SJSA1 (cell line): Measurements from ENCODE around the gene IGF2BP2. TPM values are rescaled to one million over a fixed set of nuclear protein-coding genes. Genes with fewer than 3 reads are reported as not detected.

Experiments used
- DNase-seq, 2 experiments: peaks; one replicate each; pipeline ENCODE4 v3.0.0-alpha.2; 2015 to 2020; ENCODE audit warnings: low spot score in 2 of 2, low read depth in 1 of 2
- H3K27ac ChIP-seq: fragments of 250-450 bp; sonication (Bioruptor Pico); 2 replicates; pipeline ENCODE4 v1.5.1; 2020; ENCODE audit warnings: mild to moderate bottlenecking, moderate library complexity
- H3K27me3 ChIP-seq: fragments of 250-450 bp; sonication (Bioruptor Pico); replicated peaks from 2 replicates; pipeline ENCODE4 v1.5.1; 2020; ENCODE audit warnings: mild to moderate bottlenecking, moderate library complexity
- H3K36me3 ChIP-seq: fragments of 250-450 bp; sonication (Bioruptor Pico); 2 replicates; pipeline ENCODE4 v1.5.1; 2020; ENCODE audit warnings: mild to moderate bottlenecking
- H3K4me1 ChIP-seq: fragments of 250-450 bp; sonication (Bioruptor Pico); replicated peaks from 2 replicates; pipeline ENCODE4 v1.6.1; 2021; ENCODE audit warnings: mild to moderate bottlenecking
- H3K4me3 ChIP-seq: fragments of 250-450 bp; sonication (Bioruptor Pico); 2 replicates; pipeline ENCODE4 v1.5.1; 2020; ENCODE audit warnings: mild to moderate bottlenecking
- H3K9me3 ChIP-seq: fragments of 250-450 bp; sonication (Bioruptor Pico); replicated peaks from 2 replicates; pipeline ENCODE4 v1.5.1; 2020; ENCODE audit warnings: mild to moderate bottlenecking
- total RNA-seq: library from RNA; depleted of rRNA; stranded (reverse); fragments of >200 nt; shearing (Covaris generic); gene quantifications from 2 replicates; pipeline ENCODE4 v1.2.3, GENCODE V29; 2014

The IGF2BP2 gene
- total RNA-seq, 1 experiment from 2014 or later: 96.5 TPM

- peaks cover 76% of the 10 kb centered on the region for H3K4me1 ChIP-seq
- no peaks in the 10 kb centered on the region for H3K9me3 ChIP-seq
- no peak for DNase-seq
- no peak overlapping the region for H3K4me3 ChIP-seq
- no peak overlapping the region; the same call in 1 of the 2 replicates for H3K27ac ChIP-seq
- peaks cover 39% of the 10 kb centered on the region for H3K36me3 ChIP-seq
- no peaks in the 10 kb centered on the region for H3K27me3 ChIP-seq
These were observed 64.8 kb downstream of the IGF2BP2 start for GRCh38 chr3:185760088-185760487.

GRCh38 chr3:185759512-185759911, 65.3 kb downstream of the IGF2BP2 start:
- Histone ChIP-seq H3K4me3 (no peak overlapping the region), H3K27ac (no peak overlapping the region), H3K27me3 (no peaks in the 10 kb centered on the region), H3K9me3 (no peaks in the 10 kb centered on the region), H3K36me3 (peaks cover 45% of the 10 kb centered on the region), H3K4me1 (peaks cover 70% of the 10 kb centered on the region)
- DNase-seq: no peak

DNA sequence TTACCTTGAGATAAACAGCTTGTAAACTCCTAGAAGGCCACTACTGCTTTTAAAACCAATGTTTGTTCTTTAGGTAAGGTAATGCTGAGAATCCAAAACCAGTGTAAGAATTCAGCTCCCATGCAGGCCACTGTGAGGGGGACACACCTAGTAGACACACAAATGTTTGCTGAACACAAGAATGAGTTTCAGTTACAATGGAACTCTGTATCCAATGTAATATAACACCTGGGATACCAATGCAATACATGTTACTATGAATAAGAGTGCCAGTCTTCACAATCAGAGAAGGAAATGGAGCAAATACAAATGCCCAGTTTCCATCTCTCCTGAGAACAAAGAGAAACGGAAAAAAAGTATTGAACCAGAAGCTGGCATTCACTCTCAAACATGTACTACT, 65.9 kb downstream of the IGF2BP2 start:
- Histone ChIP-seq H3K4me3 (no peak overlapping the region), H3K36me3 (peaks cover 45% of the 10 kb centered on the region), H3K27ac (no peak overlapping the region), H3K9me3 (no peaks in the 10 kb centered on the region), H3K4me1 (peaks cover 64% of the 10 kb centered on the region), H3K27me3 (no peaks in the 10 kb centered on the region)
- DNase-seq: no peak

- Histone ChIP-seq H3K27me3 (no peaks in the 10 kb centered on the region), H3K4me3 (no peak overlapping the region), H3K4me1 (peaks cover 51% of the 10 kb centered on the region), H3K27ac (0 out of 2 replicates have a peak overlapping the region, but pooled peaks have one; percentile 6), H3K36me3 (peaks cover 48% of the 10 kb centered on the region), H3K9me3 (no peaks in the 10 kb centered on the region)
- no peak for DNase-seq
These were observed 67.7 kb downstream of the IGF2BP2 start for GRCh38 chr3:185757176-185757575.

DNA sequence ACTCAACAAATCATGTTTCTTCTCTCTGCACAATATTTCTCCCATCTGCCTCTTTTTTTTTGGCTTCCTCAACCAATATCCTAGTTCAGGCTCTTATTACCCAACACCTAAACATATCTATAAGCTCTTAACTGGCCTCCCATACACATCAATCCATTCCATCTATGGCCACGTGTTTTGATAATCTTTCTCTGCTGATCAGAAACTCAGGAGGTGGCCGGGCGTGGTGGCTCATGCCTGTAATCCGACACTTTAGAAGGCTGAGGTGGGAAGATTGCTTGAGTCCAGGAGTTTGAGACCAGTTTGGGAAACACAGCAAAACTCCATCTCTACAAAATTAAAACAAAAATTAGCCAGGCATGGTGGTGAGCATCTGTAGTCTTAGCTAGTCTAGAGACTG, 68.4 kb downstream of the IGF2BP2 start:
- Histone ChIP-seq H3K9me3 (no peaks in the 10 kb centered on the region), H3K36me3 (peaks cover 48% of the 10 kb centered on the region), H3K27me3 (no peaks in the 10 kb centered on the region), H3K4me3 (no peak overlapping the region), H3K27ac (no peak overlapping the region), H3K4me1 (peaks cover 44% of the 10 kb centered on the region)
- DNase-seq: no peak

DNA sequence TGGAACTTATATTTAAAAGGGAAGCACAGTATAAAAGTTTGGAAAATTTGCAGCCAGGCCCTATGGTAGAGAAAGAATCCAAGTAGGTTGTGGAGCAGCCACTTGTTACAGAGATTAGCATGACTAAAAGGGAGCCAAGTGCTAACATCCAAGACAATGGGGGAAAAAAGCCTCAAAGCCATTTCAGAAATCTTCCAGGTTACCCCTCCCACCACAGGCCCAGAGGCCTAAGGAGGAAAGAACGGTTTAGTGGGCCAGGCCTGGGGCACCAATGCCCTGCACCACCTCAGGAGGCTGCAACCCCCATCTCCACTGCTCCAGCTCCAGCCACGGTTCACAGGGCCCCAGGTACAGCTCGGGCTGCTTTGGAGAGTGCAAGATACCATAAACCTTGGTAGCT, 69.9 kb downstream of the IGF2BP2 start:
- no peaks in the 10 kb centered on the region for H3K27me3 ChIP-seq
- no peaks in the 10 kb centered on the region for H3K9me3 ChIP-seq
- no peak overlapping the region for H3K4me3 ChIP-seq
- no peak overlapping the region for H3K27ac ChIP-seq
- H3K4me1 ChIP-seq: peaks cover 29% of the 10 kb centered on the region
- no peak for DNase-seq
- peaks cover 50% of the 10 kb centered on the region for H3K36me3 ChIP-seq

DNA sequence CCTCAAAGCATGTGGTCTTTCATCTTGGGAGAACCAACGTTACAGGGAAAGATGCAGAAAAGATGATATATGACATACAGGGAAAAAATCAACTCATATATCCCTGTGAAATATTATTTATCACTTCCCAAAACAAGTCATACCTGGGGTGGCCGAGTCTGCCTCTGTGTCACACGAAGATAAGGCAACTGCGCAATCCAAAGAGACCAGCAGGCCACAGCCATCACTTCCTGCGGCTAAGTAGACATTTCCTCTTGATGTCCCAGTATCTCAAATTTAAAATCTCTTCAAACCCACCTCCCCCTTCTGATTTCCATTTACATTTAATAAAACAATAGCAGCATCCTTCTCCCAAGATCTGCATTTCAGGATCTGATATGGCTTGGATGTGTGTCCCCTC, 71.5 kb downstream of the IGF2BP2 start:
- Histone ChIP-seq H3K4me3 (no peak overlapping the region), H3K27me3 (no peaks in the 10 kb centered on the region), H3K36me3 (peaks cover 40% of the 10 kb centered on the region), H3K27ac (no peak overlapping the region), H3K9me3 (no peaks in the 10 kb centered on the region), H3K4me1 (peaks cover 17% of the 10 kb centered on the region)
- no peak for DNase-seq

GRCh38 chr3:185750702-185751101, 74.1 kb downstream of the IGF2BP2 start:
- peaks cover 17% of the 10 kb centered on the region for H3K36me3 ChIP-seq
- H3K4me3 ChIP-seq: no peak overlapping the region
- peaks cover 16% of the 10 kb centered on the region for H3K4me1 ChIP-seq
- no peaks in the 10 kb centered on the region for H3K27me3 ChIP-seq
- no peak overlapping the region for H3K27ac ChIP-seq
- H3K9me3 ChIP-seq: no peaks in the 10 kb centered on the region
- DNase-seq: no peak

DNA sequence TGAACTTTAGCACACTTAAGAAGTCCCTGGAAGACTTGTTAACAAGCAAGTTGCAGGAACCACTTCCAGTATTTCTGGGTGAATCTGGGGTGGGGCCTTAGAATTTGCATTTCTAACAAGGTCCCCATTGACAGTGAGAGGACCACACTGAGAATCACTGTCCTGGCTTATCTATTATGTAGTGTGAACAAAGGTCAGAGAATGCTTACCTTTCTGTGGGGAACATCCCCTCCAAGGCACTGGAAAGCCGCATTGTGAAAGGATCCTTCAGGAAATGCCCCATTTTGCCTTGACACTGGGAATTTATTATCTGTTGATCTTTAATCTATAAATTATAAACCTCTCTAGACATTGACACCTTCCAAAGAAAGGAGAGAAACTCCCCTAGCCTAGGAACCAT, 74.8 kb downstream of the IGF2BP2 start:
- H3K27me3 ChIP-seq: no peaks in the 10 kb centered on the region
- H3K4me3 ChIP-seq: no peak overlapping the region
- DNase-seq: no peak

DNA sequence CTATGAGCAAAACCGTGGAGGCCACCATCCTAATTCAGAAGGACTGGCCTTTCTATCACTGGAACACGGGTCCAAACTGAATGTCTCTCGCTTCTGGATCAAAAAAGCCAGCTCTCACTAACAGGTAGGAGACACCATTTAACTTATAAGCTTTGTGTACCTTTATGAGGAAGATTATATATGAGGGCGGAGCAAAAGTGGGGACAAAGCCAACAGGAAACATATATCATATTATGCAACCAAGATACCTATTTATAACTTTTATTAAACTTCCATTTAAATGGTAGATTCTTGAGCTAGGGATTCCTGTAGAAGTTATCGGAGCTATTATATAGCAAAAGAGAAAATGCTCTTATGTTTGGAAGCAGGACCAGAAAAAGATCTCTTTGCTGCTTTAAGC, 78.4 kb downstream of the IGF2BP2 start:
- Histone ChIP-seq H3K27me3 (no peaks in the 10 kb centered on the region), H3K27ac (peak overlapping the region; percentile 89), H3K4me1 (peaks cover 30% of the 10 kb centered on the region), H3K9me3 (no peaks in the 10 kb centered on the region), H3K4me3 (no peak overlapping the region), H3K36me3 (0 out of 2 replicates have a peak, but pooled peaks cover 2% of the 10 kb centered on the region)
- no peak for DNase-seq

More for the DNA sequence above, 74.8 kb downstream of the IGF2BP2 start:
- H3K4me1 ChIP-seq: peaks cover 21% of the 10 kb centered on the region
- peaks cover 10% of the 10 kb centered on the region for H3K36me3 ChIP-seq
- H3K9me3 ChIP-seq: no peaks in the 10 kb centered on the region
- no peak overlapping the region for H3K27ac ChIP-seq

- Histone ChIP-seq H3K4me1 (peaks cover 30% of the 10 kb centered on the region), H3K27ac (peak overlapping the region; percentile 89), H3K9me3 (no peaks in the 10 kb centered on the region), H3K27me3 (no peaks in the 10 kb centered on the region), H3K36me3 (no peaks in the 10 kb centered on the region), H3K4me3 (no peak overlapping the region)
- DNase-seq: peak; percentile 87 to 91
These were observed 79.6 kb downstream of the IGF2BP2 start for GRCh38 chr3:185744997-185745843.

DNA sequence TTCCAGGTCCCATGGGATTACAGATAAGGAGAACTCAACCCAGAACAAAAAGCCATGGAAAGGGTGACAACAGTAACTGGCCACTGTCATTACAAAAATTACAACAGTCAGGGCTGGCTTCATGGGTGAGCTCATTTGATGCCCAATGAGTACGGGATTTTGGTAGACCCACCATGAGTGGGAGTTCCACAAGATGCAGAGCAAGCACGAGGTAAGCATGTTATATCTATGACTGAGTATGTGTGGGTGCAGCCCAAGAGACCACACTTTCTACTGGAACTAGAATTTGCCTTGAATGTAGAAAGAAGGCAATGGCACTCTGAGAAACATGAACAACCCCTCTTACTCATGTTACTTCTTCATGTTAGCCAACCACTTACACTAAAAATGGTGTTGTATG, 83.3 kb downstream of the IGF2BP2 start:
- Histone ChIP-seq H3K4me3 (no peak overlapping the region), H3K4me1 (peaks cover 52% of the 10 kb centered on the region), H3K27me3 (no peaks in the 10 kb centered on the region), H3K27ac (no peak overlapping the region), H3K9me3 (no peaks in the 10 kb centered on the region), H3K36me3 (no peaks in the 10 kb centered on the region)
- DNase-seq: no peak

GRCh38 chr3:185740133-185740532, 84.7 kb downstream of the IGF2BP2 start:
- no peak overlapping the region for H3K27ac ChIP-seq
- H3K4me3 ChIP-seq: no peak overlapping the region
- no peaks in the 10 kb centered on the region for H3K9me3 ChIP-seq
- no peaks in the 10 kb centered on the region for H3K36me3 ChIP-seq
- peaks cover 43% of the 10 kb centered on the region for H3K4me1 ChIP-seq
- DNase-seq: no peak
- no peaks in the 10 kb centered on the region for H3K27me3 ChIP-seq

- Histone ChIP-seq H3K27me3 (no peaks in the 10 kb centered on the region), H3K27ac (no peak overlapping the region), H3K36me3 (no peaks in the 10 kb centered on the region), H3K4me3 (no peak overlapping the region), H3K9me3 (no peaks in the 10 kb centered on the region), H3K4me1 (peaks cover 37% of the 10 kb centered on the region)
- DNase-seq: no peak
These were observed 85.6 kb downstream of the IGF2BP2 start for GRCh38 chr3:185739264-185739701.
